Stimulated activated CD4-positive, alpha-beta T cell treated with anti-CD3 and anti-CD28 coated beads, Interleukin-12 subunit alpha, Interleukin-12 subunit beta, amount 100 ng/mL, for 4 hours (primary cell): ENCODE measurements around the gene DSTYK.

Source experiments
- DNase-seq: peaks from one replicate; pipeline ENCODE4 v3.0.0-alpha.2; 2020

Gene DSTYK

DNA sequence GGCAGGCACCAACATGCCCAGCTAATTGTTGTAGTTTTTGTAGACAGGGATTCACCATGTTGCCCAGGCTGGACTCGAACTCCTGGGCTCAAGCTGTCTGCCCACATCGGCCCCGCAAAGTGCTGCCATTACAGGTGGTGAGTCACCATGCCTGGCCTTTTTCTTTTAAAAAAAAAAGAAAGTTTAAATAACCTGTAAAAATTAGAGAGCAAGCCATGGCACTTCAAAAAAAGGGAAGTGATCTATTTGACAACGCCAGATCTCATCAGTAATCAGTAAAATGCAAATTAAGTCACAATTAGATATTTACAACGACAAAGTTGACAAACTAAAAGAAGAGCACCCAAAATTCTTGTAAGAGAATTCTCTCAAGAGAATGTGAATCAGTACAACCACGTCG lies 86.8 kb downstream of the DSTYK start:
- no peak for DNase-seq

DNA sequence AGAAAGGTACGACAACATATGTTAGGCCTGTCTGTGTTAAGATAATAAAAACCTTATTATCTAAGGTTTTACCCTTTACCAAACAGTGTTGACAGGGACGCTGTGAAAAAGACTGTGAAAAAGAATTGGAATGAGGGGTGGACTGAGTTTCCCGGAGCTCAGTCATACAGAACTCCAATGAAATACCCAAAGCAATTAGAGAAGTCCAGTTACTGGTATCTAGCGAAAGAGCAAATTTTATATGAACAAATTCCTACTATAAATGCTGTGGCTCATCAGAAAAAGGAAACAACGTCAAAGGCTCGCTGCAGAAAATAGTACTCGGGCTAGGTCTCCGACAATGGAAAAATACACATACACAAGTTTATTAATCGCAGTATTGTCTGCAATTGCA lies 89.0 kb downstream of the DSTYK start:
- DNase-seq, result no peak

DNA sequence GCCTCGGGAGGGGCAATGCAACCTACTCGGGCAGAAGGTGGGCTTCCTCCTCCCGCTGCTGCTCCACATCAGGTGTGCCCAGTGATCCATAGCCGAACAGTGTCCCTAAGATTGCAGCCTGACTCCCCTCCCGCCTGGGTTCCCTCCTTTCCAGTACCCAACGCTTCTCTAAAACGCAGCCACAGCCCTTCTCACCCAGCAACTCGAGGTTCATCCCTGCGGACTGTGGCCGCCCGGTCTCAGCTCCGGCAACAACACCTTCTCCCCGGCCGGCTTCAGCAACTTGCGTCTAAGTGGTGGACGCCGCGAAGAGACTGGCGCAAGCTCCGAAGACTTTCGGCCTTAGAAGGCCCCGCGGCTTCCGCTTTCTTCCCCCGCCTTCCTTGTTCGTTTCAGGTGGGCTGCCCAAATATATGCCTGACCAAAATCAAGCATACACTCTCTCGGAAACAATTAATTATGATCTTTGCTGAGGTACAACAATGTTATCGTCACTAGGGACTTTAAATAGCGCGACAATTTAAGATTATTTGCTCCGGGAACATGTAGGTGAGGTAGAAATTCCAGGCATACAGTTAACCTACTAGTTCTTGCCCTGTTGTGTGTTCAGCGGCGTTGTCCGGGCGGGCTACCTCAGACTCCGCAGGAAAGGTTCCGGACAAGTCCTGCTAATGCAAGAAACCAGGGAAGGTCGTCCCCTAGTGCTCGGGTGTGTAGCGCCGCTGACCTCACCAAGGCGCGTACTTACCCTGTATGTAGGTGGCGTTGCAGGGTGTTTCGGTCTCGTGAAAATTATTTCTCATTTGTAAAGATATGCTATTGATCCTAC lies 89.6 kb downstream of the DSTYK start, which contains the start of gene RBBP5:
TSS of gene RBBP5 (minus strand) at position 319 of the 829 bp plus-strand sequence. CDS start at position 214, 105 bp downstream.
- DNase-seq, result peak; percentile 90

DNA sequence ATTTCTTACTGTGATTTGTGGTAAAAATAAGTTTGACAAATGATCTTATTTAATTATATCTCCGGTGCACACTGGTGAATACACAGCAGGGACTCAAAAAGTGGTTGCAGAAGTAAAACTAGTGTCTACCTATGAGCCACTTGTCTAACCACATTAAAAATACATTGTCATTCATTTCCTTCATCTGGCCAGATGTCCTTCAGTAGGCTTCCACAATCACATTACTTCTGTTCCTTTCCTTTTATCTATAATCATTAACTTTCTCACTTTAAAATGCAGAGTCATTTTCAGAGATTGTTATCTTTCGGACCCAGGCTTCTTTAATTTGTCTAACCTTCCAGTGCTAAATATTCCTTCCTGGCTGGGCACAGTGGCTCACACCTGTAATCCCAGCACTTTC lies 92.8 kb downstream of the DSTYK start:
- no peak for DNase-seq

DNA sequence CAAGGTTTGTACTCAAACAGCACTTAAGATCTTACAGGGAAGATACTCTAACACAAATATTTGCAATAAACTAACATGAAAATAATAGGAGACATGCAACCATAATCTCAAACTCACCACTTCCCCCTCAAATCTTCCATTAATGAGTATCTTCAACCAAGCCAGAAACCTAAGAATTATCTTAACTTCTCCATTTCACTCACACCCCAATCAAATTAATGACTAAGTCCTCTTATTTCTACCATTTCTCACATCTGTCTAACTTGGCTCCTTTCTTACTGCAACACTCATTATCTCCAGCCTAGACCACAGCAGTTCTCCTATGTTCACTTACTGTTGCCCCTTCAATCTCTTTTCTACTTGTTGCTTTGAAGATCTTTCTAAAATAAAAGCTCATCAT lies 100.1 kb downstream of the DSTYK start:
- no peak for DNase-seq

DNA sequence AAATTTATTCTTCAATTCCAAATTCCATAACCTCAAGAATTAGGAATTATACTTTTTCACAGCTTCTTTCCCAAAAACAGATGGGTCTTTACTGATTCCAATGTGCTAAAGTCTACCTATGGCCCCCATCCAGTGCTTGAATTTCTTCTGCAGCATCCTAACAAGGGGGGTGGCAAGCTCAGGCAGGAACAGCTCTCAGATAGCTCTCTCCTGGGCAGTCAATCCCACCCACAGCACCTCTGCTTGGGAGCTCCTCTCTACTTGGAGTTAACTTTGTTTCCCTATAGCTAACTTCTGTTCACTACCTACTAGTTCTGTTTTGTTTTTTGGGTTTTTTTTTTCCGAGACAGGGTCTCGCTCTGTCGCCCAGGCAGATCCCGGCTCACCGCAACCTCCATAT lies 101.8 kb downstream of the DSTYK start:
- no peak for DNase-seq

DNA sequence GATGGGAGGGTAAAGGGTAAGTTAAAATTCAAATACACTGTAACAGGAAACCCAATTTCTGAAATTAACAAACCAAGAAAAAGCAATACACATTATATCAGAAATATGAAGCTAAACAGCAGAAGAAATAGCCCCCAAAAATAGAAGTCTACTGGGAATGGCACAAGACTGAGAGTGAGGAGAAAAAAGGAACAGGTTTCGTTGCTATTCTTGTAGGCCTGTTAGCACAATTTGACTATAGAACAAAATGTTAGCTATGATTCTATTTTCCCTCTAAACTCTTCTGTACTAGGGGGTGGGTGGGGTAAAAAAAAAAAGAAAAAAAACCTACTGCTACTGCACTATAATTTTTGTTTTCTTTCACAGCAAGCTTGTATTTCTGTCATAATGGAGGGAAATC lies 102.2 kb downstream of the DSTYK start:
- DNase-seq, result no peak

DNA sequence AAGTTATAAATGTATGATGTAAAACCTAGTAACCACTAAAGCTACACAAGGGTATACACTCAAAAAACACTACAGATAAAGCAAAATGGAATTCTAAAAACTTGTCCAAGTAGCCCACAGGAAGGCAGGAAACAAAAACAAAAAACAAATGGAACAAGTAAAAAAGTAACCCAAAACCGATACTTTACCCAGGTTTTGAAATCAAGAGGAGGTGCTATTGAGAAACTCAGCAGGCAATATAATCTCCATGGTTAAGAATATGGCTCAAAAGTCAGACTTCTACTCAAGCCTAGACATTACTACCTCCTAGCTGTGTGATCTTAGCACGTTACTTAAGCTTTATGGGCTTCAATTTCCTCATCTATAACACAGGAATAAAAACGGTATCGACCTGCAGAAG lies 103.0 kb downstream of the DSTYK start:
- DNase-seq, result no peak

DNA sequence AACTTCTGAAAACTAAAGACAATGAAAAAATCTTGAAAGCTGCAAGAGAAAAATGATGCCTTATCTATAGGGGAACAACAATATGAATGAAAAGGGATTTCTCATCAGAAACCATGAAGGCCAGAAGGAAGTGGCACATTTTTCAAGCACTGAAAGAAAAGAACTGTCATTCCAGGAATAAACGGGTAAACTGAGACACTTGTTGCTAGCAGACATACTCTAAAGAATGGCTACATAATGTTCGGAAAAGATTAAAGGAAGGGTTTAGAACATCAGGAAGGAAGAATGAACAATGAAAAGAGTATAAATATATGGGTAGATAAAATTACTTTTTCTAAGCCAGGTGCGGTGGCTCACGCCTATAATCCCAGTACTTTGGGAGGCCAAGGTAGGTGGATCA lies 104.2 kb downstream of the DSTYK start:
- DNase-seq, result no peak

DNA sequence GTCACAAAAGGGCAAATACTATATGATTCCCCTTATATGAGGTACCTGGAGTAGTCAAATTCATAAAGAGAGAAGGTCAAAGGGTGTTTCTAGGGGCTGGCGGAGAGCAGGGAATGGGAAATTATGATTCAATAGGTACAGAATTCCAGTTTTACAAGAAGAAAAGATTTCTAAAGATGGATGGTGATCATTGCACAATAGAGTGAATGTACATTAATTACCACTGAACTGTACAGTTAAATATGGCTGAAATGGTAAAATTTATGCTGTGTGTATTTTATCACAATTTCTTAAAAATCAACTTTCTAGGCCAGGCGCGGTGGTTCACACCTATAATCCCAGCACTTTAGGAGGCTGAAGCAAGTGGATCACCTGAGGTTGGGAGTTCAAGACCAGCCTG lies 109.1 kb downstream of the DSTYK start:
- DNase-seq, result no peak

DNA sequence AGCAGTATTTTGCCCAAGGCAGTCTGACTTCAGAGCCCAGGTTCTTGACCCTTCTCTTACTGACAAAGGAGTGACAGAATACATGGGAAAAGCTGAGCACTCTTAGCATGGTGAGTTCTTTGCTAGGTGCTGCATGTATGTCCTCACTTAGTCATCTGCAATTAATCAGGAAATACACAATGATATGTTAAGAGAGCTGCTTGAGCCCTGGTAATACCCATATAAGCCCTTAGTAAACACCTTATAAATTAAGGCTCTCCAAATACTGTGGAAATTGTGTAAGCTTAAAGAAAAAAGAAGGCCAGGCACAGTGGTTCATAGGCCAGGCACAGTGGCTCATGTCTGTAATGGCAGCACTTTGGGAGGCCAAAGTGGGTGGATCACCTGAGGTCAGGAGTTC lies 113.3 kb downstream of the DSTYK start:
- no peak for DNase-seq

DNA sequence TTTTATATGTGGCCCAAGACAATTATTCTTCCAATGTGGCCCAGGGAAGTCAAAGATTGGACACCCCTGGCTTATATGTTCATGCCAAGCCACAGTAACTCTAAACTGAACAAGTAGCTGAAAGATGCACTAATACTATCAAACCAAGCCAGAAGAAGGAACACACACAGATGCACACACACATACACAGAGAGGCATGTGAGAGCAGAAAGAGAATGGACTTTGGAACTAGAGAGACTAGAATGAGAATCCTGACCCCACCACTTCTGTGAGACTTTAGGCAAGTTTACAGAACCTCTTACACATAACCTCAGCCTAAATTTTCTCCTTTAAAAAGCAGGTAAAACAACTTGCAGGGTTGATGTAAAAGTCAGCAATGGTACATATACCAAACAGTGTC lies 116.1 kb downstream of the DSTYK start:
- DNase-seq, result no peak
